ENCODE measurements around the gene DAP.

The DAP gene

GRCh38 chr5:10760921-10761184 is 181 bp downstream of the DAP start:
- ChIA-PET POLR2A (no interaction called here), CTCF (no interaction called here)
- H3K27ac ChIP-seq (ENCODE audit: insufficient read depth in 1 of 2, low read depth in 1 of 2, low read length in 2 of 2, poor library complexity in 1 of 2, severe bottlenecking in 2 of 2) = peak overlapping the region; percentile 53 to 85
- H3K9me3 ChIP-seq (ENCODE audit: control extremely low read depth in 1 of 5, control insufficient read depth in 4 of 5, insufficient read depth in 2 of 5, low read depth in 1 of 5, low read length in 4 of 5) = no peaks in the 10 kb centered on the region
- peak overlapping the region; percentile 67 to 86 (median 78) for H3K4me3 ChIP-seq (ENCODE audit: control insufficient read depth in 1 of 7, extremely low read depth in 1 of 7, insufficient read depth in 4 of 7, low read depth in 2 of 7, low read length in 6 of 7)
- under 1% methylated on average over 42 of the region's 42 CpGs for WGBS (ENCODE audit: insufficient coverage)
- peaks cover 6 to 60% (median 37%) of the 10 kb centered on the region in 4 experiments for H3K4me1 ChIP-seq (ENCODE audit: control extremely low read depth in 1 of 4, control insufficient read depth in 4 of 4, insufficient read depth in 4 of 4, low read length in 3 of 4)
- no peaks in the 10 kb centered on the region for H3K27me3 ChIP-seq (replicated peaks in 2 of 5; ENCODE audit: control insufficient read depth in 4 of 5, insufficient read depth in 5 of 5, low read length in 4 of 5)
- no peak for DNase-seq
- peaks cover 0 to 20% (median 0%) of the 10 kb centered on the region in 4 experiments for H3K36me3 ChIP-seq (ENCODE audit: control insufficient read depth in 4 of 4, insufficient read depth in 4 of 4, low read length in 3 of 4)

- Histone ChIP-seq H3K4me3 (ENCODE audit: control insufficient read depth in 1 of 7, extremely low read depth in 1 of 7, insufficient read depth in 4 of 7, low read depth in 2 of 7, low read length in 6 of 7) (peak overlapping the region; percentile 67 to 86 (median 78)), H3K27ac (ENCODE audit: insufficient read depth in 1 of 2, low read depth in 1 of 2, low read length in 2 of 2, poor library complexity in 1 of 2, severe bottlenecking in 2 of 2) (peak overlapping the region; percentile 53 to 85), H3K27me3 (replicated peaks in 2 of 5; ENCODE audit: control insufficient read depth in 4 of 5, insufficient read depth in 5 of 5, low read length in 4 of 5) (no peaks in the 10 kb centered on the region), H3K4me1 (ENCODE audit: control extremely low read depth in 1 of 4, control insufficient read depth in 4 of 4, insufficient read depth in 4 of 4, low read length in 3 of 4) (peaks cover 6 to 63% (median 37%) of the 10 kb centered on the region in 4 experiments), H3K36me3 (ENCODE audit: control insufficient read depth in 4 of 4, insufficient read depth in 4 of 4, low read length in 3 of 4) (peaks cover 0 to 24% (median under 1%) of the 10 kb centered on the region in 4 experiments), H3K9me3 (ENCODE audit: control extremely low read depth in 1 of 5, control insufficient read depth in 4 of 5, insufficient read depth in 2 of 5, low read depth in 1 of 5, low read length in 4 of 5) (no peaks in the 10 kb centered on the region)
- POLR2A ChIA-PET = no interaction called here
- WGBS (ENCODE audit: insufficient coverage) = under 1% methylated on average over 37 of the region's 43 CpGs
- CTCF ChIA-PET = no interaction called here
- peak; percentile 50 to 89 (median 81) for DNase-seq
Observed at GRCh38 chr5:10760096-10760920, 726 bp downstream of the DAP start.

- ChIA-PET CTCF (interaction anchor here (1.0 to 1.7 kb wide), 3 partner anchors 10 to 24 kb away, joined by 3 to 5 read pairs (median 4); no protein-coding TSS in a partner anchor), POLR2A (no interaction called here)
- no peaks in the 10 kb centered on the region for H3K9me3 ChIP-seq (ENCODE audit: control extremely low read depth in 1 of 5, control insufficient read depth in 4 of 5, insufficient read depth in 2 of 5, low read depth in 1 of 5, low read length in 4 of 5)
- peaks cover 6 to 63% (median 37%) of the 10 kb centered on the region in 4 experiments for H3K4me1 ChIP-seq (ENCODE audit: control extremely low read depth in 1 of 4, control insufficient read depth in 4 of 4, insufficient read depth in 4 of 4, low read length in 3 of 4)
- peak overlapping the region in 1 of 7 experiments; percentile 78 for H3K4me3 ChIP-seq (ENCODE audit: control insufficient read depth in 1 of 7, extremely low read depth in 1 of 7, insufficient read depth in 4 of 7, low read depth in 2 of 7, low read length in 6 of 7)
- H3K36me3 ChIP-seq (ENCODE audit: control insufficient read depth in 4 of 4, insufficient read depth in 4 of 4, low read length in 3 of 4) = peaks cover 0 to 36% (median 8%) of the 10 kb centered on the region in 4 experiments
- no peak overlapping the region for H3K27ac ChIP-seq (ENCODE audit: insufficient read depth in 1 of 2, low read depth in 1 of 2, low read length in 2 of 2, poor library complexity in 1 of 2, severe bottlenecking in 2 of 2)
- no peaks in the 10 kb centered on the region for H3K27me3 ChIP-seq (replicated peaks in 2 of 5; ENCODE audit: control insufficient read depth in 4 of 5, insufficient read depth in 5 of 5, low read length in 4 of 5)
- 98% methylated on average over 4 of the region's 6 CpGs for WGBS (ENCODE audit: insufficient coverage)
- DNase-seq = no peak
Observed at GRCh38 chr5:10759111-10759510, 1.9 kb downstream of the DAP start.

GRCh38 chr5:10757922-10758555 is 3.0 kb downstream of the DAP start:
- DNase-seq = no peak
- Histone ChIP-seq H3K27me3 (replicated peaks in 2 of 5; ENCODE audit: control insufficient read depth in 4 of 5, insufficient read depth in 5 of 5, low read length in 4 of 5) (no peaks in the 10 kb centered on the region), H3K4me1 (ENCODE audit: control extremely low read depth in 1 of 4, control insufficient read depth in 4 of 4, insufficient read depth in 4 of 4, low read length in 3 of 4) (peaks cover 6 to 53% (median 32%) of the 10 kb centered on the region in 4 experiments), H3K4me3 (ENCODE audit: control insufficient read depth in 1 of 7, extremely low read depth in 1 of 7, insufficient read depth in 4 of 7, low read depth in 2 of 7, low read length in 6 of 7) (no peak overlapping the region), H3K9me3 (ENCODE audit: control extremely low read depth in 1 of 5, control insufficient read depth in 4 of 5, insufficient read depth in 2 of 5, low read depth in 1 of 5, low read length in 4 of 5) (no peaks in the 10 kb centered on the region), H3K27ac (ENCODE audit: insufficient read depth in 1 of 2, low read depth in 1 of 2, low read length in 2 of 2, poor library complexity in 1 of 2, severe bottlenecking in 2 of 2) (no peak overlapping the region), H3K36me3 (ENCODE audit: control insufficient read depth in 4 of 4, insufficient read depth in 4 of 4, low read length in 3 of 4) (peaks cover 2 to 46% (median 16%) of the 10 kb centered on the region in 4 experiments)
- ChIA-PET CTCF (interaction anchor here (1.0 to 1.8 kb wide), 5 partner anchors 9 to 23 kb away, joined by 3 to 5 read pairs (median 4); no protein-coding TSS in a partner anchor), POLR2A (interaction anchor here (0.9 kb wide), 1 partner anchor 10 kb away, joined by 3 read pairs; no protein-coding TSS in a partner anchor)
- whole genome bisulfite sequencing (ENCODE audit: insufficient coverage) = 95% methylated on average over 4 of the region's 7 CpGs

GRCh38 chr5:10757043-10757442 is 4.0 kb downstream of the DAP start:
- Histone ChIP-seq H3K4me3 (ENCODE audit: control insufficient read depth in 1 of 7, extremely low read depth in 1 of 7, insufficient read depth in 4 of 7, low read depth in 2 of 7, low read length in 6 of 7) (no peak overlapping the region), H3K27ac (ENCODE audit: insufficient read depth in 1 of 2, low read depth in 1 of 2, low read length in 2 of 2, poor library complexity in 1 of 2, severe bottlenecking in 2 of 2) (no peak overlapping the region), H3K9me3 (ENCODE audit: control extremely low read depth in 1 of 5, control insufficient read depth in 4 of 5, insufficient read depth in 2 of 5, low read depth in 1 of 5, low read length in 4 of 5) (no peaks in the 10 kb centered on the region), H3K27me3 (replicated peaks in 2 of 5; ENCODE audit: control insufficient read depth in 4 of 5, insufficient read depth in 5 of 5, low read length in 4 of 5) (no peaks in the 10 kb centered on the region), H3K4me1 (ENCODE audit: control extremely low read depth in 1 of 4, control insufficient read depth in 4 of 4, insufficient read depth in 4 of 4, low read length in 3 of 4) (peaks cover 6 to 46% (median 23%) of the 10 kb centered on the region in 4 experiments), H3K36me3 (ENCODE audit: control insufficient read depth in 4 of 4, insufficient read depth in 4 of 4, low read length in 3 of 4) (peaks cover 2 to 53% (median 18%) of the 10 kb centered on the region in 4 experiments)
- ChIA-PET POLR2A (no interaction called here), CTCF (interaction anchor here (1.0 to 1.8 kb wide), 2 partner anchors 16 to 21 kb away, joined by 4 read pairs; no protein-coding TSS in a partner anchor)
- DNase-seq = no peak
- 91% methylated on average over 8 of the region's 9 CpGs for WGBS (ENCODE audit: insufficient coverage)

GRCh38 chr5:10756549-10756948 is 4.5 kb downstream of the DAP start:
- H3K36me3 ChIP-seq (ENCODE audit: control insufficient read depth in 4 of 4, insufficient read depth in 4 of 4, low read length in 3 of 4) = peaks cover 2 to 53% (median 19%) of the 10 kb centered on the region in 4 experiments
- no peak overlapping the region for H3K4me3 ChIP-seq (ENCODE audit: control insufficient read depth in 1 of 7, extremely low read depth in 1 of 7, insufficient read depth in 4 of 7, low read depth in 2 of 7, low read length in 6 of 7)
- 50% methylated on average over 1 of the region's 2 CpGs for WGBS (ENCODE audit: insufficient coverage)
- H3K9me3 ChIP-seq (ENCODE audit: control extremely low read depth in 1 of 5, control insufficient read depth in 4 of 5, insufficient read depth in 2 of 5, low read depth in 1 of 5, low read length in 4 of 5) = no peaks in the 10 kb centered on the region
- peak in 2 of 3 donors; percentile 32 to 43 for DNase-seq
- ChIA-PET CTCF (interaction anchor here (1.8 kb wide), 1 partner anchor 16 kb away, joined by 4 read pairs; no protein-coding TSS in a partner anchor), POLR2A (no interaction called here)
- H3K27ac ChIP-seq (ENCODE audit: insufficient read depth in 1 of 2, low read depth in 1 of 2, low read length in 2 of 2, poor library complexity in 1 of 2, severe bottlenecking in 2 of 2) = no peak overlapping the region
- peaks cover 6 to 41% (median 18%) of the 10 kb centered on the region in 4 experiments for H3K4me1 ChIP-seq (ENCODE audit: control extremely low read depth in 1 of 4, control insufficient read depth in 4 of 4, insufficient read depth in 4 of 4, low read length in 3 of 4)
- H3K27me3 ChIP-seq (replicated peaks in 2 of 5; ENCODE audit: control insufficient read depth in 4 of 5, insufficient read depth in 5 of 5, low read length in 4 of 5) = no peaks in the 10 kb centered on the region

All from common myeloid progenitor, CD34-positive (primary cell).